Lower leg skin (tissue), 3 donors: Measurements from ENCODE around the gene ZNHIT1.

Experiments used
- POLR2A ChIP-seq, 2 donors: fragments of 450-650 bp; IDR thresholded peaks; one replicate each; pipeline ENCODE4 v1.6.1; 2016 to 2017; ENCODE audit warnings: antibody characterized with exemption in 2 of 2, mild to moderate bottlenecking in 1 of 2, moderate library complexity in 1 of 2
- TF ChIP-seq, protein P1 (sequence below), 3 donors: fragments of 450-650 bp; IDR thresholded peaks; one replicate each; pipeline ENCODE4 v1.5.1; 2016; ENCODE audit warnings: antibody characterized with exemption in 3 of 3, mild to moderate bottlenecking in 3 of 3, moderate library complexity in 2 of 3

DNA sequence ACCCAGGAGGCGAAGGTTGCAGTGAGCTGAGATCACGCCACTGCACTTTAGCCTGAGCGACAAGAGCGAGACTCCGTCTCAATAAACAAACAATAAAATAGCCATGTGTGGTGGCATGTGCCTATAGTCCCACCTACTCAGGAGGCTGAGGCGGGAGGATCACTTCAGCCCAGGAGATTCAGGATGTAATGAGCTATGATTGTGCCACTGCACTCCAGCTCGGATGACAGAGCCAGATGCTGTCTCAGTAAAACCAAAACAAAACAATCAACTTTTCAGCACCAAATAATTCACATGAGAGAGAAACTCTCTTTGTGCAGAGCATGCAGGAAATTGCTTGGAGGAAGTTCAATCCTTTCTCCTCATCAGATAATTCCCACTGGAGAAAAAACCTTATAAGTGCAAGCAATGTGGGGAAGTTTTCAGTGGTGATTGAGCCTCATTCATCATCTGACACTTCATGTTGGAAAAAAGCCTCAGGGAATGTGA lies 40.3 kb downstream of the ZNHIT1 start:
- TF ChIP-seq, protein P1, sequence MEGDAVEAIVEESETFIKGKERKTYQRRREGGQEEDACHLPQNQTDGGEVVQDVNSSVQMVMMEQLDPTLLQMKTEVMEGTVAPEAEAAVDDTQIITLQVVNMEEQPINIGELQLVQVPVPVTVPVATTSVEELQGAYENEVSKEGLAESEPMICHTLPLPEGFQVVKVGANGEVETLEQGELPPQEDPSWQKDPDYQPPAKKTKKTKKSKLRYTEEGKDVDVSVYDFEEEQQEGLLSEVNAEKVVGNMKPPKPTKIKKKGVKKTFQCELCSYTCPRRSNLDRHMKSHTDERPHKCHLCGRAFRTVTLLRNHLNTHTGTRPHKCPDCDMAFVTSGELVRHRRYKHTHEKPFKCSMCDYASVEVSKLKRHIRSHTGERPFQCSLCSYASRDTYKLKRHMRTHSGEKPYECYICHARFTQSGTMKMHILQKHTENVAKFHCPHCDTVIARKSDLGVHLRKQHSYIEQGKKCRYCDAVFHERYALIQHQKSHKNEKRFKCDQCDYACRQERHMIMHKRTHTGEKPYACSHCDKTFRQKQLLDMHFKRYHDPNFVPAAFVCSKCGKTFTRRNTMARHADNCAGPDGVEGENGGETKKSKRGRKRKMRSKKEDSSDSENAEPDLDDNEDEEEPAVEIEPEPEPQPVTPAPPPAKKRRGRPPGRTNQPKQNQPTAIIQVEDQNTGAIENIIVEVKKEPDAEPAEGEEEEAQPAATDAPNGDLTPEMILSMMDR (IDR thresholded peaks at IDR 0.05): no peak
- no peak for TF ChIP-seq POLR2A (IDR thresholded peaks at IDR 0.05)
